Mesendoderm (in vitro differentiated cells): ENCODE results near the gene MRTFA.

Experiments used
- DNase-seq: peaks from one replicate; pipeline ENCODE4 v3.0.0; 2013
- H2AK5ac ChIP-seq: 2 replicates; pipeline ENCODE4 v1.6.1; 2013; ENCODE audit warnings: low read length, inconsistent platforms
- H2BK120ac ChIP-seq: 2 replicates; pipeline ENCODE4 v1.6.1; 2013; ENCODE audit warnings: low read depth, mild to moderate bottlenecking, low read length, moderate library complexity, mixed read lengths
- H2BK15ac ChIP-seq: replicated peaks from 2 replicates; pipeline ENCODE4 v1.6.1; 2013; ENCODE audit warnings: low read depth, mild to moderate bottlenecking, moderate library complexity
- H2BK5ac ChIP-seq: 2 replicates; pipeline ENCODE4 v1.6.1; 2013; ENCODE audit warnings: low read length, inconsistent platforms
- H3K18ac ChIP-seq: 2 replicates; pipeline ENCODE4 v1.6.1; 2013; ENCODE audit warnings: mild to moderate bottlenecking, low read length, mixed read lengths
- H3K23ac ChIP-seq: one replicate; pipeline ENCODE4 v1.6.1; 2013; ENCODE audit warnings: low read length
- H3K27ac ChIP-seq: 2 replicates; pipeline ENCODE4 v1.5.1; 2013; ENCODE audit warnings: low read depth, mild to moderate bottlenecking, inconsistent platforms, low read length, moderate library complexity
- H3K27me3 ChIP-seq: 2 replicates; pipeline ENCODE4 v1.6.1; 2013; ENCODE audit warnings: low read length, control low read depth, mild to moderate bottlenecking, inconsistent platforms; ENCODE audit not compliant: insufficient read depth, poor library complexity
- H3K36me3 ChIP-seq: 2 replicates; pipeline ENCODE4 v1.6.1; 2013; ENCODE audit warnings: low read length, inconsistent platforms; ENCODE audit not compliant: control insufficient read depth, insufficient read depth
- H3K4ac ChIP-seq: one replicate; pipeline ENCODE4 v1.6.1; 2013; ENCODE audit warnings: low read depth, mild to moderate bottlenecking, low read length, moderate library complexity
- H3K4me1 ChIP-seq: 2 replicates; pipeline ENCODE4 v1.6.1; 2013; ENCODE audit warnings: low read depth, low read length, inconsistent platforms; ENCODE audit not compliant: control insufficient read depth
- H3K4me2 ChIP-seq: 2 replicates; pipeline ENCODE4 v1.6.1; 2013; ENCODE audit warnings: low read length
- H3K4me3 ChIP-seq: 2 replicates; pipeline ENCODE4 v1.5.1; 2013; ENCODE audit warnings: mild to moderate bottlenecking, low read length
- H3K56ac ChIP-seq: one replicate; pipeline ENCODE4 v1.6.1; 2013; ENCODE audit warnings: low read length
- H3K79me1 ChIP-seq: 2 replicates; pipeline ENCODE4 v1.6.1; 2013; ENCODE audit warnings: low read length, inconsistent platforms
- H3K79me2 ChIP-seq: 2 replicates; pipeline ENCODE4 v1.6.1; 2013; ENCODE audit warnings: mild to moderate bottlenecking, low read length; ENCODE audit not compliant: control insufficient read depth, insufficient read depth
- H3K9ac ChIP-seq: 2 replicates; pipeline ENCODE4 v1.6.1; 2013; ENCODE audit warnings: low read length, inconsistent platforms
- H4K5ac ChIP-seq: one replicate; pipeline ENCODE4 v1.6.1; 2013; ENCODE audit warnings: low read length
- H4K8ac ChIP-seq: one replicate; pipeline ENCODE4 v1.6.1; 2013; ENCODE audit warnings: low read depth, mild to moderate bottlenecking, control low read depth, low read length, moderate library complexity
- WGBS: extraction: QIAGEN DNeasy Blood & Tissue Kit; methylation state at CpG from one replicate; pipeline ENCODE4 v1.1.7; 2013; ENCODE audit warnings: low lambda C conversion rate, missing lambda C conversion rate; ENCODE audit not compliant: insufficient coverage; ENCODE audit errors: extremely low coverage; 5-methylcytosine and 5-hydroxymethylcytosine counted together

MRTFA gene

DNA sequence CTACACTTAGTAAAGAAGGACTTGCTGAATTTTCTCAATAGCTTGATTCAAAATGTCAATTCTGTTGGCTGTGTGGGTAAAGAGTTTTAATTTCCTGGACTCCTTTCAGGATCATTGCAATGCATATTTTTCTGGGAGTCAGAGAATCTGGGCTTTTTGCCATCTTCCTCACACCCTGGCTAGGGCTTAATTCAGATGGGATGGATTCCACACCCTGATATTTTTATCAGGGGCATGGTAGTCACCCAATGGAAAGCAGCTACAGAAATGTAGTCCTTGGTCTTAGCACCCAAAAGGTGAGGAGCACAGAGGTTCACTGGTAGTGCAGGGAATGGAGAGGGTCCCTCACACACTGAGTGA, 186.9 kb downstream of the MRTFA start:
- Histone ChIP-seq H3K56ac (no peak overlapping the region), H3K4me2 (no peak overlapping the region), H2AK5ac (no peak overlapping the region), H3K9ac (no peak overlapping the region), H2BK120ac (no peak overlapping the region), H3K23ac (no peak overlapping the region), H3K27me3 (no peaks in the 10 kb centered on the region), H3K18ac (no peak overlapping the region), H3K36me3 (no peaks in the 10 kb centered on the region), H4K8ac (no peak overlapping the region), H3K4me1 (peaks cover 7% of the 10 kb centered on the region), H3K4ac (no peak overlapping the region), H3K79me2 (peaks cover 2% of the 10 kb centered on the region), H2BK5ac (no peak overlapping the region), H3K27ac (no peak overlapping the region), H2BK15ac (no peak overlapping the region), H3K79me1 (peaks cover 8% of the 10 kb centered on the region), H3K4me3 (no peak overlapping the region), H4K5ac (no peak overlapping the region)
- no peak for DNase-seq

DNA sequence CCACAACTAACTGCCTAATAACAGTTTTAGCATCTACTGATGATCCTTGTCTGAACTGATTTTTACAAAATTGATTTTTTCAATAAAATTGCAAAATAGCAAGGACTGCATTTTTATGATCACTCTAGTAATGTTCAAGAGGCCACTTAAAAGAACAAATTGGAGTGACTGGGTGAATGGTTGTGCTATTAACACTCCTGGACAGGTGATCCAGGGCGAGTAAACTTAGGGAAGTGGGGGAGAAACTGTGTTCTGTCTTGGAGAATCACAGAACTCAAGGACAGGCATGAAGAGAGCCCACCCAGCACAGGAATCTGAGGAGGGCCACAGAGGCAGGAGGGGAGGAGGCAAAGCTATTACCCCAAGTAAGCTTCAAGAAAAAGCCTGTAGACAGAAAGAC, 190.3 kb downstream of the MRTFA start:
- Histone ChIP-seq H3K27ac (no peak overlapping the region), H3K36me3 (no peaks in the 10 kb centered on the region), H3K27me3 (no peaks in the 10 kb centered on the region), H3K79me2 (no peaks in the 10 kb centered on the region), H2AK5ac (no peak overlapping the region), H4K8ac (no peak overlapping the region), H4K5ac (no peak overlapping the region), H3K56ac (no peak overlapping the region), H3K18ac (no peak overlapping the region), H2BK120ac (no peak overlapping the region), H2BK15ac (no peak overlapping the region), H3K9ac (no peak overlapping the region), H3K79me1 (peaks cover 5% of the 10 kb centered on the region), H3K4me3 (no peak overlapping the region), H3K4me1 (peaks cover under 1% of the 10 kb centered on the region), H3K23ac (no peak overlapping the region), H2BK5ac (no peak overlapping the region), H3K4ac (no peak overlapping the region), H3K4me2 (no peak overlapping the region)
- WGBS = no CpG with 5 or more reads among the region's 1 CpG
- no peak for DNase-seq

DNA sequence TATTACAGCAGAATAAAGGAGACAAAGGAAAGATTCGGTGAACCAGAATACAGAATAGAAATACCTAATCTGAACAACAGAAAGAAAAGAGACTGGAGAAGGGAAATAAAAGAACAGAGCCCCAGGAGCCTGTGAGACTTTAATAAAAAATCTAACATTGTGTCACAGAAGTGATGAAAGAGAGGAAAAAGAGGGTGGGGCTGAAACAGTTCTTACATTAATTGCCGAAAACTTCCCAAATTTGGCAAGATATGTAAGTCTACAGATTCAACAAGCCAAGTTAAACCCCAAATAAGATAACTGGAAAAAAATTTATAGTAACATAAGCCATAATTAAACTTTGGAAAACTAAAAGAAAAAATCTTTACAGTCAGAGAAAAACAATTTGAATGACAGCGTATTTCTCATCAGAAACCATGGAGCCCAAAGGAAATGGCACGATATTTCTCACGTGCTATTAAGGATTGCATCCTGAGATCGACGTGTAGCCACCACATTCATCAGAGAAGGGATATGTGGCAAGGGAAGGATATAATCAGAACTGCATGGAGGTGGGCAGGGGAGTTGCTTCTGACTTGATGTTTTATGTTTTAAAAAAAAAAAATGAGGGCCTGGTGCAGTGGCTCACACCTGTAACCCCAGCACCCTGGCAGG, 192.2 kb downstream of the MRTFA start:
- Histone ChIP-seq H2BK15ac (no peak overlapping the region), H3K4me3 (no peak overlapping the region), H2BK5ac (no peak overlapping the region), H2BK120ac (no peak overlapping the region), H3K79me2 (peaks cover 1% of the 10 kb centered on the region), H2AK5ac (no peak overlapping the region), H3K27ac (no peak overlapping the region), H3K36me3 (peaks cover 2% of the 10 kb centered on the region), H3K4ac (no peak overlapping the region), H4K5ac (no peak overlapping the region), H3K4me2 (no peak overlapping the region), H3K56ac (no peak overlapping the region), H3K18ac (no peak overlapping the region), H3K27me3 (no peaks in the 10 kb centered on the region), H3K23ac (no peak overlapping the region), H3K4me1 (peaks cover 5% of the 10 kb centered on the region), H3K9ac (no peak overlapping the region), H4K8ac (no peak overlapping the region), H3K79me1 (peaks cover 2% of the 10 kb centered on the region)
- DNase-seq = no peak
- no CpG with 5 or more reads among the region's 7 CpGs for WGBS

DNA sequence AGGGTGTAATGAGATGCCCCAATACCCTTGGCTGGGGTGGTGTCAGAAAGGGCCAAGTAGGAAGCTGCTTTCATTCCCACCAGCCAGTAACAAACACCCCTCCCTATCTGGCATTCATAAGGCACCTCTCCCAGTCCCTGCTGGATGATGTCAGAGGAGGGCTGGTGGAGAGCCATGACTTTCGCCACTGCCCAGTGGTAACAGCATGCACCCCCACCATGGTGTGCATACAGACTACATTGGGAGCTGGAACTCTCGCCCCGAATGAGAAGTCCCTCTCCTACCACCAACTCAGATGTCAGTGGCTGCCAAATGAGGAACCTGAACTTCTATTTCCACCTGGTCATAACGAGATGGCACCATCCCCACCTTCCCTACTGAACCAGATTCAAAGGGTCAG, 192.8 kb downstream of the MRTFA start:
- no peak overlapping the region for H2BK15ac ChIP-seq
- no peak overlapping the region for H2BK5ac ChIP-seq
- H4K5ac ChIP-seq = no peak overlapping the region
- H3K4me3 ChIP-seq = no peak overlapping the region
- WGBS = no CpG with 5 or more reads among the region's 4 CpGs
- no peak for DNase-seq
- no peak overlapping the region for H4K8ac ChIP-seq
- peaks cover 1% of the 10 kb centered on the region for H3K79me2 ChIP-seq
- H3K23ac ChIP-seq = no peak overlapping the region
- H3K4me1 ChIP-seq = peaks cover 5% of the 10 kb centered on the region
- H2BK120ac ChIP-seq = no peak overlapping the region
- H3K18ac ChIP-seq = no peak overlapping the region
- H3K27ac ChIP-seq = no peak overlapping the region
- H3K27me3 ChIP-seq = no peaks in the 10 kb centered on the region
- H3K9ac ChIP-seq = no peak overlapping the region
- no peak overlapping the region for H3K4me2 ChIP-seq
- peaks cover 2% of the 10 kb centered on the region for H3K36me3 ChIP-seq
- no peak overlapping the region for H2AK5ac ChIP-seq
- no peak overlapping the region for H3K4ac ChIP-seq
- H3K79me1 ChIP-seq = peaks cover 2% of the 10 kb centered on the region
- no peak overlapping the region for H3K56ac ChIP-seq

DNA sequence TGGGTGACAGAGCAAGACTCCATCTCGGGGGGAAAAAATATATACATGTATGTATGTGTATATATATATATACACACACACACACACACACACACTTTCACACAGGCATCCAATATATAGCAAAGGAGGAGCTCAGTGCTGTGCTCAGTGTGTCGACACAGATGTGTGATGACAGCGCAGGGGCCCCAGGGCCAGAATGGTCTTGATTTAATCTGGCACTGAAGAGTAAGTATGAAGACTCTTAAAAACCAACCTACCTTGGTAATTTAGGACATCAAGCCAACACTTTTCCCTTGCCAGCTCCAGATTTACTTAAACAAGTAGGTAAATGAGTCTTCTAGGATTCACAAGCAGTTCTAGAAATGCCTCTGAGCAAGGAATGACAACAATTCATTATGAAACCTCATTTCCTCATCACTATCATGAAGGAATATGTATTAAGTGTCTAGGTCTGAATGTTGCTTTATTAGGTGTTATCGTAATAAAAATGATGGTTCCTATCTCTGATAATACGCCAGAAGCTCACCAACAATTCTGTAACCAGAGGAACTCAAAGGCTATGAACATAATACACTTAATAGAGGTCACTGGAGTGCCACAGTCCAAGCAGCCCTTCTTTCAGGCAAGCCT, 194.6 kb downstream of the MRTFA start:
- Histone ChIP-seq H3K56ac (no peak overlapping the region), H2BK15ac (no peak overlapping the region), H3K4ac (no peak overlapping the region), H3K79me1 (no peaks in the 10 kb centered on the region), H3K4me2 (no peak overlapping the region), H2AK5ac (no peak overlapping the region), H3K4me3 (no peak overlapping the region), H3K27ac (no peak overlapping the region), H3K18ac (no peak overlapping the region), H2BK120ac (no peak overlapping the region), H3K23ac (no peak overlapping the region), H3K4me1 (peaks cover 8% of the 10 kb centered on the region), H3K9ac (no peak overlapping the region), H4K5ac (no peak overlapping the region), H4K8ac (no peak overlapping the region), H3K36me3 (peaks cover 2% of the 10 kb centered on the region), H2BK5ac (no peak overlapping the region), H3K27me3 (no peaks in the 10 kb centered on the region), H3K79me2 (peaks cover 1% of the 10 kb centered on the region)
- no CpG with 5 or more reads among the region's 5 CpGs for WGBS
- DNase-seq = no peak
